Stromal cell of bone marrow (primary cell): ENCODE results near the gene IL31RA.
"Not testable (repeated sequence)": the region's sequence is repeated elsewhere in the genome, so short reads cannot be mapped to it uniquely, and the experiment has no call there.

ENCODE experiments used
- DNase-seq: peaks from one replicate; pipeline ENCODE4 v3.0.0-alpha.2; 2012; ENCODE audit warnings: low read depth

IL31RA gene

GRCh38 chr5:55925712-55926111 is 74.6 kb downstream of the IL31RA start:
- DNase-seq: no peak

DNA sequence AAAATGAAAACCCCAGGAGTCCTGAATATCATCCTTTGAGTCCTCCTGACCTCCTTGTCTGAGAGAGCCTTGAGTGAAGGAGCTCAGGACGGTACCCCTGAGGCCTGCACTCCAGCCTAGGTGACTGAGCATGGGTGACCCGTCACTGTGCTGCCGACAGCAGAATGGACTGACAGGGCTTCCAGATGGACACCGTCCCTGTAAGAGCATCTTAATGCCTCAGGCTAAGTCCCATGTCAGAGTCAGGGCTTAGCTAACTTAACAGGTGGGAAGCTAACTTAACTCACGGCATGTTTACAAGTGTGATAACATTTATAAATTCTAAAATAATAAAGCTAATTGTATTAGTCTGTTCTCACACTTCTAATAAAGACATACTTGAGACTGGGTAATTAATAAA is 75.3 kb downstream of the IL31RA start:
- no peak for DNase-seq

DNA sequence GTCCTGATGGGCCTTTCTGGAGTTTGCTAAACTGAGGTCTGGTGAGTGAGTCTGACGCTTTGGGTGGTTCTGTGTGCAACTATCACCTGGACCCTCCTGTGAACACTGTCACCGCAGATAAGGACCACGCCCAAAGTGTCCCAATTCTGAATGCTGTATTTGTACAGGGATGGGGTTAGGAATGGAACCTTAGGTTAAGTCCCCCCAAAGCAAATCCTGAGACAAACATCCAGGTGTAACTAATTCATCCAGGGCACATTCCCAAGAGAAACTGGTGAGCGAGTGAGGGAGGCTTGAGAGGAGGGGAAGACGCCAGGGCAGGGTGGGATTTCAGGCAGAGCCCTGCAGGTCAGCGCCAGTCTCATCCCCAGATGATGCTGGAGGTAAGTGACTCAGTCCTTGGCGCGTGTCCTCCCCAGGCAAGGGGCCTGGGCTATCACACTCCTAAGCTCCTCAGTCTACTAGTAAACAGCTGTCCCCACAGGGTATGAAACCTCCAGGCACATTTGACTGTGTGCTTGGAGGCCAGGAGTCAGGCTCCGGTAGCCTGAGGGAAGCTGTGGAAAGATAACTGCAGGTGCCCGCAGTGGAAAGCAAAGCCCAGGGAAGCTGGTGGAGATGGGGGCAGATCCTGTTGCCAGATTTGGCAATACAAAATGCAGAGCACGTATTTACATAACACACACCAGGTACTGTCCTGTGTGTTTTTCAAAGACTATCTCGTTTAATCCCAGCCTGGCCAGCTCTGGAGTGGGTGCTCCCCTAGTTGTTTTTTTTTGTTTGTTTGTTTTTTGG is 76.9 kb downstream of the IL31RA start:
- no peak for DNase-seq

DNA sequence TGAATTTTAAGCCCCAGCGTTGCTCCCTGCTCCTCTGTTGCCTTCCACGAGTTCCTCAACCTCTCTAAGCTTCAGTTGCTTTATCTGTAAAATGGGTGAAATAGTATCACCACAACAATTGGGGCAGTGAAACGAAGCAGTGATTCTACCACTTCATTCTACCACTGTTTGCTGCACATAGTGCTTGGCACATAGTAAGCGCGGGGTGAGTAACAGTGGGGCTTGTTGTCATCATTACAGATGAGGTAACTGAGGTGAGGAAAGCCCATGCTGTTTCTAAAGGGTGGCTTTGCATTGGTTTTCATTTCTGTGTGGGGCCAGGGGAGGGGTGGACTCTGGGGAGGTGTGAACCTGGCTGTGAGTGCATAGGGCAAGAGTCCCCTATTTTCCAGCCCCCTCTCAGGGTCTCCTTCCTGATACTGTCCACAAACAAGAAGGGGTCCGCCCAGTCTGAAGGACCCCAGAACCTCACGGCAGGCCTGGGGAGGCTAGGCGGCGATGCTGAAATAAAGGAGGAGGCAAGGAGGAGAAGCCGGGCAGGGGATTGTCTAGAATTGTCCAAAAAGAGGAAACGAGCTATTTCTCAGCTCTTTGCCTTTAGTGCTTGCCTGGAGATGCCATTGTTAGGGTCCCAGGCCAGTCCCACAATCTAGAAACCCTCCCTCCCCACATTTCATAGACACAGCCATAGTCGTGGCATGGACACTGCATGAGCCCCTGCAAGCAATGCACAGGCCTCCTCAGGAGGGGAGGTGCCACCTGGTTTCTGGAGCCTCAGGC is 78.1 kb downstream of the IL31RA start:
- no peak for DNase-seq

DNA sequence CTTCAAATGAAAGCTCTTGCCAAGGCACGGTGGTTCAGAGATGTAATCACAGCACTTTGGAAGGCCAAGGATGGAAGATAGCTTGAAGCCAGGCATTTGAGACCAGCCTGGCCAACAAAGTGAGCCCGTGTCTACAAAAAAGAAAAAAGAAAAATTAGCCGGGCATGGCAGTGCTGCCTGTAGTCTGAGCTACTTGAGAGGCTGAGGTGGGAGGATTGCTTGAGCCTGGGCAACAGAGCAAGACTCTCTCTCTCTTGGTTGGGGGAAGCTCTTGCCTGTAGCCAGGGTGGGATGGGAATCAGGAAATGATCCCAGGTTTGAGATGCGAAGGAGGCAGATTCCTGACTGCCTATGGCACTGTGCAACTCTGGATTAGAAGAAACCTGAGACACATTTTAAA is 81.5 kb downstream of the IL31RA start:
- no peak for DNase-seq

DNA sequence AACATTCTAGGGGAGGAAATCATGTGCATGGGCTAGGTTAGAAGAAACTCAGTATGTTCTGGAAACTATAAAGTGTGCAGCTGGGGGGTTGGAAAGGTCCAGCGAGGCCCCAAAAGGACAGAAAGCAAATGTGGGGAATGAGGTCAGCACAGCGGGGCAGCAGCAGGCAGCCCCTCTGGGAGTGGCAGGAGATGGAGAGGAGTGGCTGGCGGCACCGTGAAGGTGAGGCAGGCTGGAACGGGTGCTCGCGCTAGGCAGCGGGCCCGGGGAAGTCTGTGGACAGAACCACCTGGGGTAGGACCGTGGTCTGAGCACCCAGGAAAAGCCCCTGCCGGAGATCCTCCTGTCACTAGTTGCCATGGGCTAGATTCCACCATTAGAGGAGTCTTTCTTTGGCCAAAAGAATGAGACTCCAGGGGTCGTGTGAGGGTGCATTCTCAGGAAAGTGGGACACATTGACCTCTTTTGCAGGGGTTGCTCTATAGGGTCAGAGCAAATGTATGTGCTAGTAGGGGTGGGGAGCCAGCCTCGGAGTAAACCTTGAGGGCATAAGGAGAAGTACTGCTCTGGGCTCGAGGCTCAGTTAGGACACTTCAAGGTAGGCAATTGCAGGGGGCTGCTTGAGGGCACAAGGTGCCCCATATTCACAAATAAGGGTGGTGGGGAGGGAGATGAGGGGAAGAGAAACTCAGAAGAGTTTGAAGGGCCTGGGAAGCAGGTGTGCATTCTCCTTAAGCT is 82.4 kb downstream of the IL31RA start:
- DNase-seq: no peak

DNA sequence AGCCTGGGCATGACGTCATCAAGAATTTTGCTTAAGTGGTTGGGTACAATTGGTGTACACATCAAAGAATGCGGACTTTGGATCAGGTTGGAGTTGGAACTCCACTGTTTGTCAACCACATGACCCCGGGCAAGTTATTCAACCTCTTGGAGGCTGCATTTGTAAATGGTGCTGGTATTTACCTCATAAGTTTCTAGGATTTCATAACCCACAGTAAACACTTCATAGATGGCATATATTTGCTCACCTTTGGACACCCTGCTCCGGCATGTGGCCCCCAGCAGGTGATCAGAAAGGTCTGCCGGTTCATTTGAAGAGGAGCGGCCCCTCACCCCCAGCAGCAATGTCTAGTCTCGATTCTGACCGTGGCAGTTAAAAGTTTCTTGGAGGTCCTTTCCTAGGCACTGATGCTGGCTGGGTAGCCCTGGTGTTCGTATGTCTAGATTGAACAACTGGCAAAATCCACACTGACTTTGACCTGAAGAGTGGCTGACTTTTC is 83.0 kb downstream of the IL31RA start:
- DNase-seq: no peak

DNA sequence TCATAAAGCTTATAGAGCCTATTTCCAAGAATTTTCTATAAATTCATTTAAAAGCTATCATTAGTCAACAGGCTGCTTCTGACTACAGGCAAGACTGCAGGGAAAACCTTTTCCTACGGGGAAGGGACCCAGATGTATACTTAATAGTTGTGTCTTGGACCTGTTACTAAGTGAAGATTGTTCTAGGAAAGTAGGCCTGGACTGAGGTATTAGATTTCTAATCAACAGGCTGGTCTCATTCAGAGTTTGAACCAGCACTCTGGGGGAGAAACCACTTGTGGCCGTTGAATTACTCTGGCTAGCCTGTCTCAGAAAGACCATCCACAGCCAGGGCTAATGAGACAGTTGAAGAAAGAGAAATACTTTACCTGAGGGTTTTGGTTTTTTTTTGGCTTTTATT is 83.6 kb downstream of the IL31RA start:
- no peak for DNase-seq

GRCh38 chr5:55935371-55935770 is 84.2 kb downstream of the IL31RA start:
- no peak for DNase-seq

GRCh38 chr5:55936100-55936693 is 85.0 kb downstream of the IL31RA start:
- DNase-seq: peak; percentile 66

DNA sequence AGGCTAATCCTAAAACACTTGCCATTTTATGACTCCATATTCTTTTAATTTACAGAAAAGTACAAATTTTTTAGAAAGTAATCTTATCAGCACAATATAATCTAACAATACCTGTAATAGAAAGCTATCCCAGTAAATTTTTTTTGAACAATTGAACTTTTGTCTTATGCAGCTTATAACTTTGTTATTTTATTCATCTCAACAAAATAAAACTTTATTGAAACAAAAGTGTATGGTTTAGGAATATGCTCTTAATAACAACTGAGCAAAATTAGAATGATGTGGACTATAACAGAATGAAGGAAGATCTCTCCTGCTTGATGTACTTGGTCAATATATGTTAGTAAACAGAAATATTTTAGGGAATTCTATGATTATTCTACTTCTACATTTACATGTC is 86.4 kb downstream of the IL31RA start:
- DNase-seq: not testable (repeated sequence)

DNA sequence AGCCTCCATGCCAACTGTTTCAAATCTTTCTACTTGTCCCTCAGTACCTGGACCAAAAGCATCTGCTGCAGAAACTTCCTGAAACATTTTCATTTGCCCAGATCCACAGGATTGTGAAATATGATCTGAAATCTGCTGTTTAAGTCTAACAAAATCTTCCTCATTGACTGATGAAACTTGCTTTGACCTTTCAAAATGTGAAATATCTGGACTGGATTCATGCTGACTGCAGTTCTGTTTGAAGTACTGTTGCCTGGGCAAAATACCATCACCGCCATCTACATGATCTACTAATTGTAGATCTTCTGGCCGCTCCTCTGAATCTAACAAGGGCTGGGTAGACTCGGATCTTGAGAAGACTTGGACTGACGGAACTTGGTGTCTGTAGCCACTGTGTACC is 90.0 kb downstream of the IL31RA start:
- DNase-seq: not testable (repeated sequence)

- DNase-seq: no peak
Measured at GRCh38 chr5:55959208-55959607, 108.1 kb downstream of the IL31RA start.

DNA sequence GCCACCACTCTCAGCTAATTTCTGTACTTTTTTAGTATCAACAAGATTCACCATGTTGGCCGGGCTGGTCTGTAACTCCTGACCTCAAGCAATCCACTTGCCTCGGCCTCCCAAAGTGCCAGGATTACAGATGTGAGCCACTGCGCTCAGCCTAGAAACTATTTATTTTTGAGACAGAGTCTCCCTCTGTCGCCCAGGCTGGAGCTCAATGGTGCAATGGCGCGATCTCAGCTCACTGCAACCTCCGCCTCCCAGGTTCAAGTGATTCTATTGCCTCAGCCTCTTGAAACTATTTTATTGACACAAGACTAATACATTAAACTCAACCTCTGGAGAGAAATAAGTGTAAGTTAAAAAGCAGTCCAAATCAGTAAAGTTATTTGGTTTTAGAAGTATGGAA is 109.6 kb downstream of the IL31RA start:
- no peak for DNase-seq

GRCh38 chr5:55965525-55965924 is 114.4 kb downstream of the IL31RA start:
- DNase-seq: no peak

- no peak for DNase-seq
Measured at GRCh38 chr5:55966284-55966683, 115.1 kb downstream of the IL31RA start.

DNA sequence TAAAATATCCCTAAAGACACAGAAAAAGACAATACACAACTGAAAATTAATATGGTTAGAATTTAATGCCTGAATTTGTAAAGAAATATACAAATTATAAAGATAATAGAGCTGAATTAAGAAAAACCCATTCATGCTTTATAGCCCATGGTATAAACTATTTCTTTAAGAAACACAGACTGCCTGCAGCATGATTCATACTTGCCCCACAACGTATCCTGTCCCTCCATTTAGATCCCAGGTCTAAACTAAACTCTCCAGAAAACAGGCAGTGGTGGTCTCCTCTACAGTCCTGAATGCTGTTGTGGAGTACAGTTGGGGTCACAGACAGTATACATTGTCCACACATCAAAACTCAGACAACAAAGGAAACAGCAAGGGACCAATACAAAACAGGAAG is 118.8 kb downstream of the IL31RA start:
- no peak for DNase-seq
